H1 (cell line): Measurements from ENCODE around the gene PARP15. TPM values are rescaled to one million over a fixed set of nuclear protein-coding genes. Genes with fewer than 3 reads are reported as not detected.

Source experiments
- CTCF ChIA-PET: fragments of 300-600 bp; sonication (Branson Sonifier 250); formaldehyde crosslinking; loops from one replicate; lab custom pipeline; 2021; ENCODE audit not compliant: partially characterized antibody; lab: Charles Lee
- POLR2A ChIA-PET: fragments of 300-600 bp; sonication (Branson Sonifier 250); formaldehyde crosslinking; loops from one replicate; lab custom pipeline; 2021; ENCODE audit warnings: inconsistent platforms; ENCODE audit not compliant: partially characterized antibody; lab: Charles Lee
- DNase-seq, 2 experiments: peaks; one replicate each; pipeline versions ENCODE4 v3.0.0 to v3.0.0-alpha.2; 2010 to 2022; ENCODE audit warnings: low spot score in 2 of 2, low read depth in 1 of 2, mixed read lengths in 1 of 2
- FAIRE-seq: peaks from 2 replicates; lab custom pipeline; 2011; peaks lifted over from hg19 to GRCh38; lab: Jason Lieb, UNC
- H2AFZ ChIP-seq: 2 replicates; pipeline ENCODE4 v1.8.1; 2012; ENCODE audit warnings: low read length, inconsistent platforms
- H2AK5ac ChIP-seq: 2 replicates; pipeline ENCODE4 v1.6.1; 2013; ENCODE audit warnings: low read depth, low read length
- H2BK120ac ChIP-seq: replicated peaks from 2 replicates; pipeline ENCODE3; 2013; ENCODE audit warnings: low read depth, low read length, inconsistent platforms
- H2BK12ac ChIP-seq: 2 replicates; pipeline ENCODE4 v1.6.1; 2013; ENCODE audit warnings: low read depth, low read length
- H2BK15ac ChIP-seq: 2 replicates; pipeline ENCODE4 v1.6.1; 2013; ENCODE audit warnings: low read length
- H2BK20ac ChIP-seq: 2 replicates; pipeline ENCODE4 v1.6.1; 2013; ENCODE audit warnings: low read length
- H2BK5ac ChIP-seq: 2 replicates; pipeline ENCODE4 v1.6.1; 2013; ENCODE audit warnings: low read depth, low read length
- H3K14ac ChIP-seq: 2 replicates; pipeline ENCODE4 v1.6.1; 2013; ENCODE audit warnings: inconsistent platforms; ENCODE audit not compliant: insufficient read length
- H3K18ac ChIP-seq: 2 replicates; pipeline ENCODE4 v1.6.1; 2013; ENCODE audit warnings: low read length; ENCODE audit errors: extremely low read depth
- H3K23ac ChIP-seq: 2 replicates; pipeline ENCODE4 v1.6.1; 2013; ENCODE audit warnings: inconsistent platforms; ENCODE audit not compliant: insufficient read length
- H3K23me2 ChIP-seq: 2 replicates; pipeline ENCODE4 v1.6.1; 2013; ENCODE audit warnings: low read depth, low read length
- H3K27ac ChIP-seq: 2 replicates; pipeline ENCODE4 v1.6.1; 2011; ENCODE audit warnings: low read depth, low read length, inconsistent platforms
- H3K27me3 ChIP-seq, 4 experiments: replicated peaks in 1 of 4; 1 replicate in 1 of 4; 2 replicates in 3 of 4; pipeline versions ENCODE4 v1.6.1 to v1.8.1; 2011 to 2013; ENCODE audit warnings: low read length in 3 of 4, mild to moderate bottlenecking in 3 of 4, inconsistent platforms in 2 of 4, mixed read lengths in 2 of 4, moderate library complexity in 1 of 4; ENCODE audit not compliant: control insufficient read depth in 3 of 4, insufficient read depth in 3 of 4; ENCODE audit errors: extremely low read depth in 1 of 4
- H3K36me3 ChIP-seq, 4 experiments: 2 replicates each; pipeline versions ENCODE4 v1.6.1 to v1.8.1; 2011 to 2013; ENCODE audit warnings: mild to moderate bottlenecking in 4 of 4, low read length in 3 of 4, moderate library complexity in 2 of 4, control low read depth in 1 of 4, inconsistent platforms in 1 of 4; ENCODE audit not compliant: insufficient read depth in 4 of 4, control insufficient read depth in 2 of 4
- H3K4ac ChIP-seq: replicated peaks from 2 replicates; pipeline ENCODE3; 2013; ENCODE audit warnings: low read length, low read depth, mixed read lengths, inconsistent platforms; ENCODE audit not compliant: insufficient read length
- H3K4me1 ChIP-seq, 4 experiments: replicated peaks in 1 of 4; 1 replicate in 1 of 4; 2 replicates in 3 of 4; pipeline versions ENCODE4 v1.6.1 to v1.8.1; 2011 to 2013; ENCODE audit warnings: low read length in 3 of 4, inconsistent platforms in 2 of 4, mixed read lengths in 1 of 4; ENCODE audit not compliant: insufficient read depth in 4 of 4, control insufficient read depth in 3 of 4
- H3K4me2 ChIP-seq, 2 experiments: 2 replicates each; pipeline versions ENCODE4 v1.6.1 to v1.8.1; 2011 to 2013; ENCODE audit warnings: low read depth in 2 of 2, low read length in 2 of 2, control low read depth in 1 of 2, inconsistent platforms in 1 of 2, mild to moderate bottlenecking in 1 of 2; ENCODE audit not compliant: insufficient read depth in 1 of 2
- H3K4me3 ChIP-seq, 4 experiments: fragments of 200-600, 300-600 bp in 1 of 4; sonication (generic), shearing (Covaris generic), sonication (Bioruptor Twin) in 1 of 4; 2 replicates each; pipeline versions ENCODE4 v1.5.1 to v1.8.1; 2011 to 2016; ENCODE audit warnings: low read length in 4 of 4, low read depth in 3 of 4, control low read depth in 2 of 4, inconsistent platforms in 2 of 4, mild to moderate bottlenecking in 2 of 4, mixed read lengths in 1 of 4, moderate library complexity in 1 of 4; ENCODE audit not compliant: insufficient read depth in 2 of 4; ENCODE audit errors: extremely low read depth in 1 of 4
- H3K56ac ChIP-seq: replicated peaks from 2 replicates; pipeline ENCODE3; 2013; ENCODE audit warnings: low read depth, mild to moderate bottlenecking, mixed read lengths, low read length, inconsistent platforms; ENCODE audit not compliant: insufficient read length
- H3K79me1 ChIP-seq: 2 replicates; pipeline ENCODE4 v1.6.1; 2013; ENCODE audit warnings: low read depth, low read length, control low read depth
- H3K79me2 ChIP-seq, 2 experiments: 2 replicates each; pipeline versions ENCODE4 v1.6.1 to v1.8.1; 2012 to 2013; ENCODE audit warnings: low read length in 2 of 2, mild to moderate bottlenecking in 2 of 2, inconsistent platforms in 1 of 2; ENCODE audit not compliant: insufficient read depth in 2 of 2, control insufficient read depth in 1 of 2
- H3K9ac ChIP-seq, 4 experiments: replicated peaks in 1 of 4; 1 replicate in 1 of 4; 2 replicates in 3 of 4; pipeline versions ENCODE4 v1.6.1 to v1.8.1; 2011 to 2013; ENCODE audit warnings: low read depth in 3 of 4, low read length in 3 of 4, control low read depth in 2 of 4, mild to moderate bottlenecking in 2 of 4, moderate library complexity in 2 of 4, inconsistent platforms in 1 of 4; ENCODE audit errors: extremely low read depth in 1 of 4
- H3K9me3 ChIP-seq, 2 experiments: 2 replicates each; pipeline versions ENCODE4 v1.6.1 to v1.8.1; 2012 to 2013; ENCODE audit warnings: mild to moderate bottlenecking in 2 of 2, moderate library complexity in 2 of 2, control low read depth in 1 of 2, inconsistent platforms in 1 of 2, low read depth in 1 of 2, low read length in 1 of 2, mixed read lengths in 1 of 2; ENCODE audit not compliant: insufficient read depth in 2 of 2
- H4K20me1 ChIP-seq, 2 experiments: replicated peaks in 1 of 2; 2 replicates each; pipeline versions ENCODE3 to v1.8.1; 2011 to 2013; ENCODE audit warnings: inconsistent platforms in 2 of 2, low read length in 2 of 2, mild to moderate bottlenecking in 1 of 2; ENCODE audit not compliant: insufficient read depth in 2 of 2, control insufficient read depth in 1 of 2
- H4K5ac ChIP-seq: 2 replicates; pipeline ENCODE4 v1.6.1; 2013; ENCODE audit warnings: low read length, low read depth, mixed read lengths, inconsistent platforms; ENCODE audit not compliant: insufficient read length
- H4K8ac ChIP-seq: 2 replicates; pipeline ENCODE4 v1.8.0; 2013; ENCODE audit warnings: mild to moderate bottlenecking, moderate library complexity, low read length, inconsistent platforms; ENCODE audit not compliant: insufficient read depth; ENCODE audit errors: extremely low read depth
- H4K91ac ChIP-seq: replicated peaks from 2 replicates; pipeline ENCODE3; 2013; ENCODE audit warnings: low read length, mixed read lengths, inconsistent platforms; ENCODE audit not compliant: insufficient read length
- BRCA1 ChIP-seq: IDR thresholded peaks from 2 replicates; pipeline ENCODE4 v1.6.1; 2012; ENCODE audit warnings: low read depth, low read length, improper control_type of control experiment
- CBX5 ChIP-seq: fragments of 300-800, 300-1000 bp; sonication (generic); IDR thresholded peaks from 2 replicates; pipeline ENCODE4 v1.7.1; 2016; ENCODE audit warnings: antibody characterized with exemption, low read length, low read depth
- JUND ChIP-seq: IDR thresholded peaks from 2 replicates; pipeline ENCODE4 v1.6.1; 2011; ENCODE audit warnings: mild to moderate bottlenecking, improper control_type of control experiment, low read length
- SAP30 ChIP-seq: fragments of 300-600 bp; sonication (generic); IDR thresholded peaks from 2 replicates; pipeline ENCODE4 v1.7.1; 2012; ENCODE audit warnings: low read length, moderate library complexity, mild to moderate bottlenecking, inconsistent platforms; ENCODE audit not compliant: insufficient read depth, insufficient replicate concordance
- SIX5 ChIP-seq: IDR thresholded peaks from 2 replicates; pipeline ENCODE4 v1.6.1; 2011; ENCODE audit warnings: mild to moderate bottlenecking, low read depth, low read length
- SUZ12 ChIP-seq: fragments of 200-600 bp; sonication (generic); IDR thresholded peaks from 2 replicates; pipeline ENCODE4 v1.6.1; 2012; ENCODE audit warnings: mild to moderate bottlenecking, inconsistent platforms, low read length, moderate library complexity, mixed read lengths
- TBP ChIP-seq: IDR thresholded peaks from 2 replicates; pipeline ENCODE4 v1.6.1; 2011; ENCODE audit warnings: low read depth, low read length, improper control_type of control experiment
- YY1 ChIP-seq: IDR thresholded peaks from 2 replicates; pipeline ENCODE4 v1.6.1; 2011; ENCODE audit warnings: low read depth, mild to moderate bottlenecking, low read length
- WGBS, 2 experiments: shearing (Covaris generic) in 1 of 2; methylation state at CpG; one replicate each; pipeline versions ENCODE4 v1.1.6 to v1.1.7; 2013 to 2015; ENCODE audit warnings: low lambda C conversion rate in 2 of 2, mixed read lengths in 2 of 2, inconsistent platforms in 1 of 2, low coverage in 1 of 2, missing lambda C conversion rate in 1 of 2; ENCODE audit not compliant: insufficient replicate concordance in 2 of 2, insufficient coverage in 1 of 2, insufficient read length in 1 of 2; ENCODE audit errors: extremely low coverage in 1 of 2, missing lambda C conversion rate in 1 of 2; 5-methylcytosine and 5-hydroxymethylcytosine counted together
- polyA plus RNA-seq, 7 experiments: library from polyadenylated mRNA; depleted of rRNA in 3 of 7; stranded (reverse) in 5 of 7; unstranded in 2 of 7; fragments of >200 nt in 5 of 7; fragments of 200-250 nt in 2 of 7; gene quantifications; 1 replicate in 5 of 7; 2 replicates in 1 of 7; 4 replicates in 1 of 7; pipeline versions ENCODE4 v1.2.1 to v1.2.3, GENCODE V29; 2011 to 2013; ENCODE audit warnings: missing spikeins in 2 of 7, mixed read lengths in 2 of 7
- total RNA-seq: library from RNA; stranded (reverse); fragmentation: NEBNext Ultra II Directional; extraction: Animal tissue kit (Norgen Biotek cat#: 25700); gene quantifications from 2 replicates; pipeline ENCODE4 v1.2.1, GENCODE V29; 2021

The PARP15 gene
- total and polyA plus RNA-seq, 2 of the 8 experiments (the other 6 are each of a cell fraction or from before 2014, with no cell fraction given): 0.37 to 0.45 TPM

DNA sequence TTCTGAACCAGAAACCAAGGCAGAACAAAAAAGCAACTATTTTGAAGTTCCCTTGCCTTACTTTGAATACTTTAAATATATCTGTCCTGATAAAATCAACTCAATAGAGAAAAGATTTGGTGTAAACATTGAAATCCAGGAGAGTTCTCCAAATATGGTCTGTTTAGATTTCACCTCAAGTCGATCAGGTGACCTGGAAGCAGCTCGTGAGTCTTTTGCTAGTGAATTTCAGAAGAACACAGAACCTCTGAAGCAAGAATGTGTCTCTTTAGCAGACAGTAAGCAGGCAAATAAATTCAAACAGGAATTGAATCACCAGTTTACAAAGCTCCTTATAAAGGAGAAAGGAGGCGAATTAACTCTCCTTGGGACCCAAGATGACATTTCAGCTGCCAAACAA lies 8.7 kb upstream of the PARP15 start:
- no peak overlapping the region for H4K8ac ChIP-seq
- H2BK20ac ChIP-seq: no peak overlapping the region
- H3K4ac ChIP-seq: no peak overlapping the region
- DNase-seq: no peak
- no peak overlapping the region for H3K27ac ChIP-seq
- no peak overlapping the region for H2AK5ac ChIP-seq
- no peak overlapping the region for H2BK15ac ChIP-seq
- no peak overlapping the region for H3K23ac ChIP-seq
- H3K14ac ChIP-seq: no peak overlapping the region
- no peaks in the 10 kb centered on the region for H3K9me3 ChIP-seq
- no peak for FAIRE-seq
- no peak overlapping the region for H3K9ac ChIP-seq
- WGBS, 2 experiments: 76% methylated on average over 3 of the region's 3 CpGs; no CpG with 5 or more reads in 1 of the 2 experiments
- no peak overlapping the region for H3K56ac ChIP-seq
- ChIA-PET CTCF (interaction anchor here (1.0 kb wide), 1 partner anchor 9 kb away, joined by 3 read pairs; no protein-coding TSS in a partner anchor), POLR2A (no interaction called here)
- H2BK5ac ChIP-seq: no peak overlapping the region
- no peak overlapping the region for H3K4me3 ChIP-seq
- peaks cover 5% of the 10 kb centered on the region; the same call in 1 of the 2 replicates for H3K23me2 ChIP-seq
- H3K27me3 ChIP-seq: peaks cover 0 to 1% (median 0%) of the 10 kb centered on the region in 4 experiments; a peak in 1 of 7 replicates
- no peak overlapping the region for H2BK12ac ChIP-seq
- no peak overlapping the region for H3K4me2 ChIP-seq
- peaks cover 2 to 7% (median 3%) of the 10 kb centered on the region in 4 experiments for H3K4me1 ChIP-seq
- no peaks in the 10 kb centered on the region for H4K20me1 ChIP-seq
- no peaks in the 10 kb centered on the region for H3K79me2 ChIP-seq
- H2BK120ac ChIP-seq: no peak overlapping the region
- no peaks in the 10 kb centered on the region; a peak in 2 of 8 replicates for H3K36me3 ChIP-seq
- H3K18ac ChIP-seq: no peak overlapping the region
- no peak overlapping the region for H2AFZ ChIP-seq
- no peak overlapping the region for H4K5ac ChIP-seq
- H3K79me1 ChIP-seq: no peaks in the 10 kb centered on the region
- no peak overlapping the region for H4K91ac ChIP-seq
- TF ChIP-seq TBP (no peak), BRCA1 (no peak), SAP30 (no peak), JUND (no peak), YY1 (no peak), CBX5 (no peak), SIX5 (no peak), SUZ12 (no peak)
